GM13976 (cell line): ENCODE results near the gene FUZ.

Source experiments
- DNase-seq: peaks from one replicate; pipeline ENCODE4 v3.0.0; 2012; ENCODE audit warnings: low spot score
- CTCF ChIP-seq: IDR thresholded peaks from 2 replicates; pipeline ENCODE4 v1.5.1; 2012; ENCODE audit warnings: borderline replicate concordance, mild to moderate bottlenecking; ENCODE audit not compliant: insufficient read depth; ENCODE audit errors: extremely low read depth, missing control alignments, control extremely low read depth
- in situ Hi-C: fragments of 300-500 bp; cut with MboI; formaldehyde crosslinking; loops from one replicate; pipeline ENCODE4 v1.12.0; 2022; ENCODE audit warnings: low sequenced_read_pairs, mixed read lengths, inconsistent platforms; ENCODE audit not compliant: unreplicated experiment

The FUZ gene

GRCh38 chr19:49855676-49856573, 42.8 kb upstream of the FUZ start:
- no peak for TF ChIP-seq CTCF
- in situ Hi-C loops = no loop called here
- DNase-seq = no peak

GRCh38 chr19:49855277-49855675, 42.2 kb upstream of the FUZ start:
- no peak for DNase-seq
- no peak for TF ChIP-seq CTCF
- in situ Hi-C loops = no loop called here

GRCh38 chr19:49854378-49855263, 41.5 kb upstream of the FUZ start:
- DNase-seq = no peak
- in situ Hi-C loops = no loop called here
- no peak for TF ChIP-seq CTCF

GRCh38 chr19:49853852-49854377, 40.8 kb upstream of the FUZ start:
- TF ChIP-seq CTCF = no peak
- in situ Hi-C loops = no loop called here
- no peak for DNase-seq

- in situ Hi-C loops = no loop called here
- DNase-seq = no peak
- no peak for TF ChIP-seq CTCF
Observed at GRCh38 chr19:49852631-49853126, 39.6 kb upstream of the FUZ start.

- in situ Hi-C loops = no loop called here
- TF ChIP-seq CTCF = no peak
- no peak for DNase-seq
Observed at GRCh38 chr19:49851456-49852259, 38.6 kb upstream of the FUZ start.
